HG03354 (cell line): ENCODE results near the gene ATXN7L2.
"Not testable (repeated sequence)": the region's sequence is repeated elsewhere in the genome, so short reads cannot be mapped to it uniquely, and the experiment has no call there.

ENCODE experiments used
- ATAC-seq: cut with Tn5 transposase; IDR thresholded peaks from one replicate; pipeline ENCODE4 v1.9.1; 2021; ENCODE audit warnings: mild to moderate bottlenecking; ENCODE audit not compliant: unreplicated experiment, poor library complexity, severe bottlenecking

Gene ATXN7L2

GRCh38 chr1:109473284-109474057 lies 10.2 kb upstream of the ATXN7L2 start:
- not testable (repeated sequence) for ATAC-seq

- no peak for ATAC-seq
Measured at GRCh38 chr1:109474697-109475096, 9.0 kb upstream of the ATXN7L2 start.

GRCh38 chr1:109475261-109475660 lies 8.4 kb upstream of the ATXN7L2 start:
- ATAC-seq, result no peak

GRCh38 chr1:109476825-109477224 lies 6.9 kb upstream of the ATXN7L2 start:
- no peak for ATAC-seq

GRCh38 chr1:109477821-109478220 lies 5.9 kb upstream of the ATXN7L2 start:
- ATAC-seq, result no peak

GRCh38 chr1:109478806-109479205 lies 4.9 kb upstream of the ATXN7L2 start:
- ATAC-seq, result no peak

- ATAC-seq, result no peak
Measured at GRCh38 chr1:109479311-109479710, 4.4 kb upstream of the ATXN7L2 start.

- no peak for ATAC-seq
Measured at GRCh38 chr1:109479901-109480300, 3.8 kb upstream of the ATXN7L2 start.

GRCh38 chr1:109481646-109482045 lies 2.1 kb upstream of the ATXN7L2 start:
- no peak for ATAC-seq

- no peak for ATAC-seq
Measured at GRCh38 chr1:109482242-109482641, 1.5 kb upstream of the ATXN7L2 start.

- peak; percentile 33 for ATAC-seq
Measured at GRCh38 chr1:109482791-109483671, 674 bp upstream of the ATXN7L2 start.

- no peak for ATAC-seq
Measured at GRCh38 chr1:109484519-109484975, 842 bp downstream of the ATXN7L2 start.

GRCh38 chr1:109485001-109485400 lies 1.3 kb downstream of the ATXN7L2 start:
- ATAC-seq, result no peak

GRCh38 chr1:109487261-109487660 lies 3.6 kb downstream of the ATXN7L2 start:
- ATAC-seq, result no peak

GRCh38 chr1:109488201-109488600 lies 4.5 kb downstream of the ATXN7L2 start:
- no peak for ATAC-seq

GRCh38 chr1:109488696-109489095 lies 5.0 kb downstream of the ATXN7L2 start:
- ATAC-seq, result no peak

GRCh38 chr1:109490029-109490933 lies 6.6 kb downstream of the ATXN7L2 start:
- ATAC-seq, result peak; percentile 38

- no peak for ATAC-seq
Measured at GRCh38 chr1:109490934-109491302, 7.2 kb downstream of the ATXN7L2 start.

- no peak for ATAC-seq
Measured at GRCh38 chr1:109491372-109491771, 7.7 kb downstream of the ATXN7L2 start.

- ATAC-seq, result no peak
Measured at GRCh38 chr1:109492779-109493178, 9.1 kb downstream of the ATXN7L2 start.
